H9 (cell line): ENCODE measurements around the gene ACVR1B. TPM values are rescaled to one million over a fixed set of nuclear protein-coding genes. Genes with fewer than 3 reads are reported as not detected.

Source experiments
- DNase-seq: peaks from one replicate; pipeline ENCODE4 v3.0.0-alpha.2; 2017
- H2AFZ ChIP-seq: one replicate; pipeline ENCODE4 v1.6.1; 2013; ENCODE audit warnings: mild to moderate bottlenecking, low read length, control low read depth, moderate library complexity
- H2AK5ac ChIP-seq: 2 replicates; pipeline ENCODE4 v1.6.1; 2013; ENCODE audit warnings: low read length, control low read depth, mixed read lengths; ENCODE audit not compliant: insufficient read length
- H2BK120ac ChIP-seq: one replicate; pipeline ENCODE4 v1.6.1; 2013; ENCODE audit warnings: low read depth, mild to moderate bottlenecking, low read length, control low read depth, inconsistent platforms; ENCODE audit not compliant: poor library complexity, severe bottlenecking
- H2BK12ac ChIP-seq: 2 replicates; pipeline ENCODE4 v1.6.1; 2013; ENCODE audit warnings: low read length, control low read depth, mixed read lengths, low read depth; ENCODE audit not compliant: insufficient read length
- H2BK15ac ChIP-seq: 2 replicates; pipeline ENCODE4 v1.6.1; 2013; ENCODE audit warnings: low read depth, low read length, control low read depth
- H2BK20ac ChIP-seq: one replicate; pipeline ENCODE4 v1.6.1; 2013; ENCODE audit warnings: low read depth, mild to moderate bottlenecking, low read length, control low read depth, inconsistent platforms; ENCODE audit not compliant: poor library complexity, severe bottlenecking
- H2BK5ac ChIP-seq: 2 replicates; pipeline ENCODE4 v1.6.1; 2013; ENCODE audit warnings: low read length, control low read depth, mixed read lengths; ENCODE audit not compliant: insufficient read length
- H3K14ac ChIP-seq: 2 replicates; pipeline ENCODE4 v1.6.1; 2013; ENCODE audit warnings: low read length, control low read depth; ENCODE audit not compliant: insufficient read depth
- H3K18ac ChIP-seq: 2 replicates; pipeline ENCODE4 v1.6.1; 2013; ENCODE audit warnings: low read depth, mild to moderate bottlenecking, mixed read lengths, low read length, control low read depth; ENCODE audit not compliant: insufficient read length
- H3K23ac ChIP-seq: 2 replicates; pipeline ENCODE4 v1.6.1; 2013; ENCODE audit warnings: low read length, control low read depth, mixed read lengths, low read depth; ENCODE audit not compliant: insufficient read length
- H3K23me2 ChIP-seq: 2 replicates; pipeline ENCODE4 v1.6.1; 2013; ENCODE audit warnings: low read depth, mild to moderate bottlenecking, mixed read lengths, low read length, control low read depth; ENCODE audit not compliant: insufficient read length, poor library complexity, severe bottlenecking
- H3K27ac ChIP-seq: 2 replicates; pipeline ENCODE4 v1.5.1; 2013; ENCODE audit warnings: low read length, control low read depth, mixed read lengths, low read depth; ENCODE audit not compliant: insufficient read length
- H3K27me3 ChIP-seq: 2 replicates; pipeline ENCODE4 v1.6.1; 2013; ENCODE audit warnings: low read length, control low read depth, inconsistent platforms; ENCODE audit not compliant: insufficient read depth
- H3K4ac ChIP-seq: 2 replicates; pipeline ENCODE4 v1.6.1; 2013; ENCODE audit warnings: low read depth, mild to moderate bottlenecking, control low read depth, inconsistent platforms, low read length, moderate library complexity
- H3K4me1 ChIP-seq: 2 replicates; pipeline ENCODE4 v1.6.1; 2013; ENCODE audit warnings: low read length, control low read depth, inconsistent platforms; ENCODE audit not compliant: insufficient read depth
- H3K4me2 ChIP-seq: 2 replicates; pipeline ENCODE4 v1.6.1; 2013; ENCODE audit warnings: low read length, control low read depth, mixed read lengths; ENCODE audit not compliant: insufficient read length, insufficient read depth
- H3K56ac ChIP-seq: 2 replicates; pipeline ENCODE4 v1.6.1; 2013; ENCODE audit warnings: low read depth, mild to moderate bottlenecking, mixed read lengths, low read length, control low read depth; ENCODE audit not compliant: insufficient read length
- H3K79me1 ChIP-seq: 2 replicates; pipeline ENCODE4 v1.6.1; 2013; ENCODE audit warnings: low read depth, mild to moderate bottlenecking, moderate library complexity, low read length, control low read depth, inconsistent platforms; ENCODE audit not compliant: insufficient read depth, poor library complexity, severe bottlenecking
- H3K79me2 ChIP-seq: 2 replicates; pipeline ENCODE4 v1.6.1; 2013; ENCODE audit warnings: low read length, control low read depth, inconsistent platforms; ENCODE audit not compliant: insufficient read depth
- H3K9ac ChIP-seq: 2 replicates; pipeline ENCODE4 v1.6.1; 2013; ENCODE audit warnings: low read length, control low read depth, mixed read lengths; ENCODE audit not compliant: insufficient read length; ENCODE audit errors: extremely low read depth
- H3K9me3 ChIP-seq: one replicate; pipeline ENCODE4 v1.6.1; 2013; ENCODE audit warnings: low read depth, low read length, inconsistent platforms; ENCODE audit not compliant: control insufficient read depth
- H3T11ph ChIP-seq: one replicate; pipeline ENCODE4 v1.6.1; 2013; ENCODE audit warnings: mild to moderate bottlenecking, low read length, control low read depth, inconsistent platforms
- H4K20me1 ChIP-seq: one replicate; pipeline ENCODE4 v1.6.1; 2013; ENCODE audit not compliant: control insufficient read depth, insufficient read length, insufficient read depth
- H4K5ac ChIP-seq: 2 replicates; pipeline ENCODE4 v1.6.1; 2013; ENCODE audit warnings: low read depth, mild to moderate bottlenecking, mixed read lengths, low read length, control low read depth; ENCODE audit not compliant: insufficient read length
- H4K8ac ChIP-seq: replicated peaks from 2 replicates; pipeline ENCODE4 v1.6.1; 2013; ENCODE audit warnings: low read length, control low read depth, mixed read lengths, low read depth; ENCODE audit not compliant: insufficient read length
- H4K91ac ChIP-seq: 2 replicates; pipeline ENCODE4 v1.6.1; 2013; ENCODE audit warnings: low read depth, mild to moderate bottlenecking, moderate library complexity, mixed read lengths, low read length, control low read depth; ENCODE audit not compliant: insufficient read length
- H3K27ac Mint-ChIP-seq, 3 experiments: 2 replicates in 2 of 3; 3 replicates in 1 of 3; pipeline ENCODE4 v1.8.0; 2020 to 2021; ENCODE audit warnings: mixed read lengths in 3 of 3, mild to moderate bottlenecking in 1 of 3, moderate library complexity in 1 of 3
- H3K27me3 Mint-ChIP-seq: 2 replicates; pipeline ENCODE4 v1.8.0; 2021; ENCODE audit warnings: low read depth, mild to moderate bottlenecking, moderate library complexity, mixed read lengths
- H3K36me3 Mint-ChIP-seq, 3 experiments: 2 replicates in 2 of 3; 3 replicates in 1 of 3; pipeline ENCODE4 v1.8.0; 2020 to 2021; ENCODE audit warnings: low read depth in 3 of 3, mixed read lengths in 3 of 3; ENCODE audit not compliant: insufficient read depth in 1 of 3
- H3K4me1 Mint-ChIP-seq, 2 experiments: 2 replicates each; pipeline ENCODE4 v1.8.0; 2020; ENCODE audit warnings: mixed read lengths in 2 of 2
- H3K4me3 Mint-ChIP-seq, 2 experiments: 2 replicates in 1 of 2; 3 replicates in 1 of 2; pipeline ENCODE4 v1.8.0; 2020 to 2021; ENCODE audit warnings: mild to moderate bottlenecking in 2 of 2, mixed read lengths in 2 of 2, moderate library complexity in 1 of 2
- H3K9me3 Mint-ChIP-seq, 2 experiments: 2 replicates in 1 of 2; 3 replicates in 1 of 2; pipeline ENCODE4 v1.8.0; 2020; ENCODE audit warnings: mild to moderate bottlenecking in 2 of 2, mixed read lengths in 2 of 2, moderate library complexity in 1 of 2
- WGBS: extraction: QIAGEN DNeasy Blood & Tissue Kit; methylation state at CpG from one replicate; pipeline ENCODE4 v1.1.7; 2013; ENCODE audit warnings: missing lambda C conversion rate, low lambda C conversion rate, mixed read lengths; ENCODE audit not compliant: insufficient read length; ENCODE audit errors: extremely low coverage; 5-methylcytosine and 5-hydroxymethylcytosine counted together
- total RNA-seq: library from RNA; stranded (reverse); gene quantifications from 2 replicates; pipeline ENCODE4 v1.2.1, GENCODE V29; 2021
- TF ChIP-seq, protein P1 (sequence below): fragments of 200-600 bp; sonication (generic); conservative IDR thresholded peaks from 3 replicates; pipeline ENCODE4 v1.8.0; 2021; ENCODE audit warnings: antibody characterized with exemption, mild to moderate bottlenecking

Gene ACVR1B
- total RNA-seq, 1 experiment from 2014 or later = 16.3 TPM

GRCh38 chr12:51905471-51906429 is 45.7 kb upstream of the ACVR1B start:
- Histone ChIP-seq H2BK15ac (no peak overlapping the region), H4K91ac (no peak overlapping the region), H3K14ac (no peak overlapping the region), H4K5ac (no peak overlapping the region), H3K18ac (no peak overlapping the region), H3K4me2 (no peak overlapping the region), H3K4ac (no peak overlapping the region), H3T11ph (no peak overlapping the region), H2AK5ac (no peak overlapping the region), H2BK120ac (no peak overlapping the region), H2BK5ac (no peak overlapping the region), H3K23ac (no peak overlapping the region), H3K27ac (no peak overlapping the region), H2AFZ (no peak overlapping the region), H4K8ac (no peak overlapping the region), H3K4me1 (peaks cover 2% of the 10 kb centered on the region; the same call in 1 of the 2 replicates), H3K27me3 (peaks cover 5% of the 10 kb centered on the region; the same call in 1 of the 2 replicates), H3K79me2 (no peaks in the 10 kb centered on the region), H3K79me1 (no peaks in the 10 kb centered on the region), H3K56ac (no peak overlapping the region), H2BK12ac (no peak overlapping the region), H3K9ac (no peak overlapping the region), H4K20me1 (peaks cover 3% of the 10 kb centered on the region), H3K9me3 (no peaks in the 10 kb centered on the region), H3K23me2 (no peaks in the 10 kb centered on the region), H2BK20ac (no peak overlapping the region)
- H3K9me3 Mint-ChIP-seq = no peaks in the 10 kb centered on the region; a peak in 1 of 5 replicates
- H3K4me1 Mint-ChIP-seq = peaks cover 6 to 17% of the 10 kb centered on the region in 2 experiments
- peaks cover 11% of the 10 kb centered on the region for H3K27me3 Mint-ChIP-seq
- no peak for DNase-seq
- no peaks in the 10 kb centered on the region for H3K36me3 Mint-ChIP-seq
- TF ChIP-seq, protein P1, sequence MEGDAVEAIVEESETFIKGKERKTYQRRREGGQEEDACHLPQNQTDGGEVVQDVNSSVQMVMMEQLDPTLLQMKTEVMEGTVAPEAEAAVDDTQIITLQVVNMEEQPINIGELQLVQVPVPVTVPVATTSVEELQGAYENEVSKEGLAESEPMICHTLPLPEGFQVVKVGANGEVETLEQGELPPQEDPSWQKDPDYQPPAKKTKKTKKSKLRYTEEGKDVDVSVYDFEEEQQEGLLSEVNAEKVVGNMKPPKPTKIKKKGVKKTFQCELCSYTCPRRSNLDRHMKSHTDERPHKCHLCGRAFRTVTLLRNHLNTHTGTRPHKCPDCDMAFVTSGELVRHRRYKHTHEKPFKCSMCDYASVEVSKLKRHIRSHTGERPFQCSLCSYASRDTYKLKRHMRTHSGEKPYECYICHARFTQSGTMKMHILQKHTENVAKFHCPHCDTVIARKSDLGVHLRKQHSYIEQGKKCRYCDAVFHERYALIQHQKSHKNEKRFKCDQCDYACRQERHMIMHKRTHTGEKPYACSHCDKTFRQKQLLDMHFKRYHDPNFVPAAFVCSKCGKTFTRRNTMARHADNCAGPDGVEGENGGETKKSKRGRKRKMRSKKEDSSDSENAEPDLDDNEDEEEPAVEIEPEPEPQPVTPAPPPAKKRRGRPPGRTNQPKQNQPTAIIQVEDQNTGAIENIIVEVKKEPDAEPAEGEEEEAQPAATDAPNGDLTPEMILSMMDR = no peak
- no peak overlapping the region; a peak in 2 of 7 replicates for H3K27ac Mint-ChIP-seq
- H3K4me3 Mint-ChIP-seq = no peak overlapping the region
- no CpG with 5 or more reads among the region's 18 CpGs for WGBS
